ENCODE measurements around the gene LRP1B.

The LRP1B gene

GRCh38 chr2:141501752-141502151 is 629.1 kb downstream of the LRP1B start:
- DNase-seq: no peak

DNA sequence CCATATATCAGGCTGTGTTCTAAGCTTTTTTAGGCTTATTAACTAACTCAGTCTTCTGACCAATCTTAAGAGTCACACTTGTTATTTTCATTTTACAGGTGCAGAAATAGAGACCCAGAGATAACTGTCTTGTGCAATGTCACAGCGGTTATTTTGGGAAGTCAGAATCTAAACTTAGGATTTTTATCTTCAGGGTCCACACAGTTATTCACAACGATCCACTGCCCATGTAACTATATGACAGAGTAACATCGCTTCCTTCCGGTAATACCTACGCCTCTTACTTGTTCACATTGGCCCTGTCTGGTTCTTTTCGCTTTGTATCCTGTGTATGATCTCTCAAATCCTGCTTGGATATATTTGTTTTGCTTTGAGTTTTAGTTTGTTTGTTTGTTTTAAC is 631.7 kb downstream of the LRP1B start:
- no peak for DNase-seq

DNA sequence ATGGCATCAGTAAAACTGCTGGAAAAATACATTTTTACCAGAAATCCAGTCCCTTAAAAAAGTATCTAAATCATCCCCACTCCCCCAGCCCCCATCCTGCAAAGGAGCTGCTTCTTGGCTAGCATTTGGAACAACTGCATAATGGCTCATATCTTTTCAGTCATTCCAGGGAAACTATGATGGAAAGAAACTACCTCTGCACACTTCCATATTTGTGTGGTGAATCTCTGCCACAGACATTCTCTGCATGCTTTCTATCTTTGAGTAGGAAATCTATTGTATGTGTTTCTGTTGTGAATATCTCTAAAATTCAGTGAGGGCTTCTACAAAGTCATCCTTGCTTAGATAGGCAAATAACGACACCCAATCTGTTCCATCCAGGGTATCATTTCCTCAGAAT is 632.3 kb downstream of the LRP1B start:
- no peak for DNase-seq

DNA sequence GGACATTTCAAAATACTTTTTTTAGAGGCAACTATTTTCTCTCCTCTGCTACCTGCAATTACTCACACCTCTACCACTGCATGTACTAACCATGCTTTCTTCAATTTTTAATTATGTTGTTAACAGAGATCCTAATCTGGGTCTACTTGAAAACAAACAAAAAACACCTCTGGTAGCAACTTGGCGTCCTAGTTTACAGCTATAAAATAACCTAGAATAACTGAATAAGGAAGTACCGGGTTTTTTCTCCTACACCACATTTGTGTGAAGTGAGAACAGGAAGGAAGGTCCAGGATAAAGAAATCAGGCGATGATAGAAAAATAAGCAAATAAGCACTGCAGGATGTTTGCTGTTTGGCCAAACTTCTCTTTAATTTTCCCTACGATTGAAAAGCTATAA is 633.5 kb downstream of the LRP1B start:
- DNase-seq: peak in 3 of 4 experiments; percentile 3 to 71 (median 23)

GRCh38 chr2:141496810-141497209 is 634.0 kb downstream of the LRP1B start:
- peak; percentile 1 to 62 (median 40) for DNase-seq

- no peak for DNase-seq
Observed at GRCh38 chr2:141493936-141494335, 636.9 kb downstream of the LRP1B start.

DNA sequence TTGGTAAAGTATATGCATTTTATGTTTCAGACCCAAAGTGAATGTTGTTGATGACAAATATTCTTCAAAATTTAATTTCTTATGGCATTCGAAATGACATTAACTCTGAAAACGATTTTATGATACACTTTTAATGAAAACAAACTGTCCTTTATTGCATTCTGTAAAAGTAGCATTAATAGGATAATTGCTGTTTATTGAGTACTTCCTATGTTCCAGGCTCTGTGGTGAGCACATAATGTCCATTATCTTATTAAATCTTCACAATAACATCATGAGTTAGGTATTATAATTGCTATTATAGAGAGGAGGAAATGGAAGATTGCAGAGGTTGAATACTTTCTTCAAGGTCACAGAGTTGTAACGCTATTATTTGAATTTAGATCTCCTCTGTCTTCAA is 638.0 kb downstream of the LRP1B start:
- DNase-seq: no peak

- no peak for DNase-seq
Observed at GRCh38 chr2:141490886-141491285, 639.9 kb downstream of the LRP1B start.

DNA sequence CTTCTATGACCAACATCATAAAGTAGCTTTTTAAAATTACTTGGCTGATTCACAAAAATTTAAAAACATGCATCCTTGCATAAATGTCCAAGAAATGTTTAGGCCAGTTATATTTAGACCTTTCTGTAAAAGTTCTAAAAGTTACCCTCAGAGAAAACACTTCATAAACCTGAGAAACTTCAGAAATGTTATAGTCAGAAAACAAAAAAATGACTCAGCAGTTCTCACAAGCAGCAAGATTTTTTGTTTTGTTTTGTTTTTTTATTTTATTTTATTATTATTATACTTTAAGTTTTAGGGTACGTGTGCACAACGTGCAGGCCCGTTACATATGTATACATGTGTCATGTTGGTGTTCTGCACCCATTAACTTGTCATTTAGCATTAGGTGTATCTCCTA is 648.1 kb downstream of the LRP1B start:
- DNase-seq: no peak

- no peak for DNase-seq
Observed at GRCh38 chr2:141475801-141476200, 655.0 kb downstream of the LRP1B start.

- DNase-seq: no peak
Observed at GRCh38 chr2:141468761-141469160, 662.1 kb downstream of the LRP1B start.

DNA sequence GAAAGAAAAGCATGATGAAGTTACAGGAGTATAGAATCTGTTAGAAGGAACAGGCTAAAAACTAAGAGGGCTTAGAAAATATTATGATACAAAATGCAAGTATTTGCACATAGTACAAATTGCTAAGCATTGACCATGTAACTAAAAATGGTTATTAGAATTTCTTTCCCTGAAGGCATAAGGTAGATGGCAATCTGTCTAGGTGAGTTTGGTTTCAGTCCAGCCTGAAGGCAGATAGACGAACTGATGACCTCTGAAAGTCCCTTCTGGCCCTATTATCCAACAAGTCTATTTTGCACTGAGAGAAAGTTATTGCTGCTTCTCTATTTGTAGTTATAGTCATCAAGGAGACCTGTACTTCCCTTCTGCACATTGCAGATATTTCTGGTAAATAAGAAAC is 663.5 kb downstream of the LRP1B start:
- no peak for DNase-seq

- DNase-seq: no peak
Observed at GRCh38 chr2:141464995-141465394, 665.8 kb downstream of the LRP1B start.

DNA sequence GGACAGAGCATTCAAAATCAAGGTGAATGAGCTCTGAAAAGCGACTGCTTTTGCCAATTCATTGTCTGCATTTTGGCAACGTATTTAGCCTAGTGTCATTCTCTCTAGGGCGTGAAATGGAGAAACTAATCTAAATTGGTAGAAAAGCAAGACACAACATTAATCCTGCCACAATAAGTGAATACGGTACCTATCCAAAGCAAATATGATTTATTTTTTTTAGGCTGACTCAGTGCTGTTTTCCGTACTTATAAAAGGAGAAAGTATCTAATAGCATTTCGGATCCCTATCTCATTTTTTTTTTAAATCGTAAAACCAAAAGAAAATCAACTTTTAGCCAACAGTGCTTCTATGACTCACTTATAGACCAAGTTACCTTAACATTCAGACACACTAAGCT is 672.5 kb downstream of the LRP1B start:
- DNase-seq: no peak

- no peak for DNase-seq
Observed at GRCh38 chr2:141455877-141456276, 674.9 kb downstream of the LRP1B start.

DNA sequence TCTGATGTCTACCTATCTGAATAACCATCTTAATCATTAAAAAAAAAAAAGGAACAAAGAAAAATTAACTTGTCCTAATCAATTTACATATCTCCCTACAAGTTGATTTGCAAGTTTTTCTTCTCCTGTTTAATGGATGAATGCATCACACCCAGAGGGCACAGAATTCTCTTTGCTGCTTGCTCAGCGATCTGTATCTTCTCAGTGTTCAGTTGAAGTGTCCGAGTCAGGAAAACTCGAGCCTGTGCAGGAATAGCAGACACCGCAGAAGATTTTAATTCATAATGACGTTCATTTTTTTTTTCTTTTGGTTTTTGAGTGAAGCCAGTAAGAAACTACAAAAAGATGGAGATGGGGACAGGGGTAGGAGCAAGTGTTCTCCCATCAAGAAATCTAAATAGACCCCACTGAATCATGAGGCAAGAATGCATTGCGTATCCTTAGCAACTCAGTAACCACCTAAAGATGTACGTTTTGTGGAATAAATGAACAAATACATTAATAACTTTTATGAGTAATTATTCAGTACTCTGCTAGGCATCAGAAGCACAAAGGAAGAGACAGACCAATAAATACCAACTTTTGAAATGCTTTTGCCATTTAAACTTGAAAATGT is 675.5 kb downstream of the LRP1B start:
- DNase-seq: no peak

DNA sequence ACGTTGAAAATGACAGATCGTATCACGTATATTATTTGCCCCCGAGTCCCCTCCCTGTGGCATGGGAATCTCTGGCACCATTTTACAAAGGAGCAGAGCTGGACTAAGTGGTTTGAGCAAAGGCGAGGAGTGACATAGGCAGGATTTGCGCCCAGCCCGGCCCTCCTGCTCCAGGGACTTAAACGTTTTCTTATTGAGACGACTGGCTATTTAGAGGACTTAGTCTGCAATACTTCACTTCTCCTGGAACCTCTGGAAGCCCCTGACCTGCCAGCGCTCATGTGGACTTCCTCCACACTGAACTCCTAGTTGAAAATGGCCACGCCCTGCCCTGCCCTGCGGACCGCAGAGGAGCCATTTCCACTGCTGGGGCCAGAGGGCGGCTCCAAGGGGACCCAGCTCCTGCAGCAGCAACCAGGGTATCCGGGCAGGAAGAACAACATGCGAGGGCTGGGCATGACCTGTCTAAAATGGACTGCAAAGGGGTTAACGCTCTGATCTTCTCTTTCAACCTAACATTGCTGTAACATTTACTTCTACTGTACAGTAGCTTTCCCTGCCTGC is 690.7 kb downstream of the LRP1B start:
- DNase-seq: no peak

DNA sequence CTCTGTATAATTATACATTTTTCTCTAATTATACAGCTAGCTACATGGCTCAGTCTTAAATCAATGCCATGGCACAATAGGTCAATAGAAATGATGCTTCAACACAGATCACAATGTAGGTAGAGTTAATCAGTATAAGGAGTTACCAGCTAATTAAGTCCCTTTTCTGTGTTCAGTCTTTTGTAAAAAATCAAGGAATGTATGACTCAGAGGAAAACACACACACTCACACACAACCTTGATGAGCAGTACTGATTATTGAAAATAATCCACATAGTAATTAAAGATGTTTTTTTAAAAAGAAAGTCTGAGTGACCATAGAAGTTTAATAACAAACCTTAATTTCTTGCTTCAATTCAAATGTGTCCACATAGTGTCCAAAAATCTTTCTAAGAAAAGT is 691.3 kb downstream of the LRP1B start:
- no peak for DNase-seq

DNA sequence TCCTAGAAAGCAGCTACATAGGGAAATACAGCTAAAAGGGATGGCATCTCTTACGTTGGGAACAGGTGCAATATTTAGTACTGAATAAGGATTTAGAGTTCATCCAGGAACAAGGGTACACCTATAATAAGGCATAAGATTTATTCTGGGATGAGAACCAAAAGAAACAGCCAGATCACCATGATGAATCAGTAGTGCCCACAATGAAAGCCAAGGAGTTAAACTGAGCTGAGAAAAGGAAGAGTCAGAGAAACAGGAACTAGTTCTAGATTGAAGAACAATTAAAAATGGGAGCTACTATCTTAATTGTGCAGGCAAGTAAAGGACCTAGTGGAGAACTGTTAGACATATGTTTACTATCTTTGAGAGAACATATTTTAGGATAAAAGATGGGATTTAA is 692.3 kb downstream of the LRP1B start:
- DNase-seq: no peak

GRCh38 chr2:141437521-141437920 is 693.3 kb downstream of the LRP1B start:
- no peak for DNase-seq

DNA sequence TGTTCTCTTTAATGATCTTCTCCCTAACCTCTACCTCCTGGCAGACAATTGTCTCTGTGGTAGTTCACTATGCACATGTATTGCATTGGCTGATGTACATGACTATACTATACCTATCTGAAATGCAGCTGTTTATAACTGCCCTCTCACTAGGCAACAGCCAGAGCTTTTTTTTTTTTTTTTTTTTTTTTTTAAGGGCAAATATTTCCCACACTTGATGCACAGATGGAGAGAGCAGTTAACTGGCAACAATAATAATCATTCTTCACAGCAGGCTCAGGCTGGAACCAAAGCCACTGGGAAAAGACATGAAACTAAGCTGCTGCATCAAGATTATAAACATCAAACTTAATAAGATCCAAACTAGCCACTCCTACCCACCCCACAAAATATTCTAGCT is 707.7 kb downstream of the LRP1B start:
- DNase-seq: no peak

- no peak for DNase-seq
Observed at GRCh38 chr2:141417246-141417797, 713.5 kb downstream of the LRP1B start.

GRCh38 chr2:141411419-141411818 is 719.4 kb downstream of the LRP1B start:
- DNase-seq: no peak

DNA sequence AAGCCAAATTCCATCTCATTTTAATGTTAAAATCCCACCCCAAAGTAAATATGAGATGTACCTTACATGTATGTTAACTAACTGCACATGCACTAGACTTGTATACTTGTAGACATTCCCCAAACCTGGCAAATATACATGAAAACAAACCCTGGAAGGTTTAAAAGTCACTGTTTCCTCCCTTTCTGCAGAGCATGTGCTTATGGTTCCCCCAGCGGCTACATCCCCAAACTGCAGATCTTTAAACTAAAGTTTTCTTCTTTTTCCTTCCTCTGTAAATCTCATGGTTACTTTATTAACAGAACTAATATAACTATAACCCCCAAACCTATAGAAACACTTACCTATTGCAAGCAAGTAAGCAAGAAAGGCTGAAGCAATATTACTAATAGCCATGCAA is 731.5 kb downstream of the LRP1B start:
- no peak for DNase-seq

- DNase-seq: no peak
Observed at GRCh38 chr2:141393214-141393545, 737.6 kb downstream of the LRP1B start.
